GM13976 (cell line): ENCODE measurements around the gene CRYAB.

ENCODE experiments used
- DNase-seq: peaks from one replicate; pipeline ENCODE4 v3.0.0; 2012; ENCODE audit warnings: low spot score
- CTCF ChIP-seq: IDR thresholded peaks from 2 replicates; pipeline ENCODE4 v1.5.1; 2012; ENCODE audit warnings: borderline replicate concordance, mild to moderate bottlenecking; ENCODE audit not compliant: insufficient read depth; ENCODE audit errors: extremely low read depth, missing control alignments, control extremely low read depth
- in situ Hi-C: fragments of 300-500 bp; cut with MboI; formaldehyde crosslinking; loops from one replicate; pipeline ENCODE4 v1.12.0; 2022; ENCODE audit warnings: low sequenced_read_pairs, mixed read lengths, inconsistent platforms; ENCODE audit not compliant: unreplicated experiment

CRYAB gene

DNA sequence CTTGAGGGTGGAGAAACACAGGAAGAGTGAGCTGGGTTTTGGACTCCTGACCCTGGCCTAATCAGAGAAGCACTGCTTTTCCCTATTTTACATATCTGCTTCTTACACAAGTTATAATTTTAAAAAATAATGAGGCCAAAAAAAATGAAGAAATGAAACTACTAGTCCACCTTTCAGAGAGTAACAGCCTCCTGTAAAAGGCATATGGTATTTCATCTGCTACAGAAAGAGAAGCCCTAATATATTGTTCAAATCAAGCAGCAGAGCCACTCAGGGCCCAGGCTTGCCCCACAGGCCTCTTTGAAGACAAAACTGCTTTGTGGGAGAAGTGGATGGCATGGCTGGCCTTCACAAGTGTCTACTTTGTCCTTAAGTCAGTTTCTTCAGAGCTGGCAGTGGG lies 35.6 kb upstream of the CRYAB start:
- TF ChIP-seq CTCF, result no peak
- DNase-seq, result no peak
- in situ Hi-C loops, result no loop called here

- in situ Hi-C loops, result no loop called here
- no peak for DNase-seq
- no peak for TF ChIP-seq CTCF
Measured at GRCh38 chr11:111946499-111946898, 34.9 kb upstream of the CRYAB start.

DNA sequence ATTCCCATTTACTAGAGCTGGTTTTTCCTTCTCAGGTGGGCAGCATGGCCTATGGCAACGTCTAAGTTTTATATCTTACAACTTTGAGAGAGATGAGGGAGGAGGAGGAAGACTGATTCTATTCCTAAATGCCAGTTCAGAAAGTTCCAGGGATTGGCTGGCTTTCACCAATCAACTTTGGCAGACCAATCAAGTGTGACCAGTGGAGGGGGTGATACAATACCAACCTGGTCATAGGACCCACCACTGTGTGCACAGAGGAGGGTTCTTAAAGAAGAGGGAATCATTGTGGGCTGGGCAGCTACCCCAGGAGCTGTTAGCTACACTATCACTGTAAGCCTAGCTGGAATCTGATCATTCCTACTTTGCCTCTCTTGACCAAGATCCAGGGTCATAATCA lies 33.6 kb upstream of the CRYAB start:
- no peak for TF ChIP-seq CTCF
- in situ Hi-C loops, result no loop called here

DNA sequence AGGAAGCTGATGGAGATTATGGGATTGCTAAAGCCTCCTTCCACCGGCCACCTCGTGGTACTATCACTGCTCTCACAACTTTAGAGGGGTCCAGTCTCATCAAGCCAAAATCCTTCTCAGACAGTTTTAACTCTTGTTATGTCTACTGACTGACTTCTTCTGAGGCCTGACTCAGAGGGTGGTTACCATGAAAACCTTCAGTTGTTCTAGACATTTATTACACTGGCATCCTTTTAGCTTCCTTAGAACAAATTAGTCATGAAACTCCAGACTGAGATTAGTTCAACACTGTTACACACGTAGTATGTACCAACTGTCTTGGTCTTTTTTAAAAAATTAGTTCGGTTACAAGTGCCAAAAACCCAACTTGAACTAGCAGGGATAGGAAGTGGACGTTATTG lies 33.1 kb upstream of the CRYAB start:
- DNase-seq, result no peak
- in situ Hi-C loops, result no loop called here
- TF ChIP-seq CTCF, result no peak

More for the DNA sequence above, 33.6 kb upstream of the CRYAB start:
- DNase-seq, result no peak

- no peak for DNase-seq
- TF ChIP-seq CTCF, result no peak
- in situ Hi-C loops, result no loop called here
Measured at GRCh38 chr11:111944139-111944538, 32.6 kb upstream of the CRYAB start.

DNA sequence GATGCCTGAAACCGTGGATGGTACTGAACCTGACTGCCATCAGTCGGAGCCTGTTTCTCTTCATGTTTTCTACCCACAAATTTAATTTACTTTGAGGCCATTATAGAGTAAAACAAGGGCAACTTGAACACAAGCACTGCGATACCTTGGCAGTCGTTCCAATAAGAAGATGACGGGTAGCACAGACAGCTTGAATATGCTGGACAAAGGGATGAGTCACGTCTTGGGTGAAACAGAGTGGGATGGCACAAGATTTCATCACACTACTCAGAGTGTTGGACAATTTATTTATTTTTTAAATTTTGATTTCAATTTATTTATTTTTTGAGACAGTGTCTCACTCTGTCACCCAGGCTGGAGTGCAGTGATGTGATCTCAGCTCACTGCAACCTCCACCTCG lies 31.3 kb upstream of the CRYAB start:
- in situ Hi-C loops, result no loop called here
- no peak for TF ChIP-seq CTCF
- DNase-seq, result no peak

DNA sequence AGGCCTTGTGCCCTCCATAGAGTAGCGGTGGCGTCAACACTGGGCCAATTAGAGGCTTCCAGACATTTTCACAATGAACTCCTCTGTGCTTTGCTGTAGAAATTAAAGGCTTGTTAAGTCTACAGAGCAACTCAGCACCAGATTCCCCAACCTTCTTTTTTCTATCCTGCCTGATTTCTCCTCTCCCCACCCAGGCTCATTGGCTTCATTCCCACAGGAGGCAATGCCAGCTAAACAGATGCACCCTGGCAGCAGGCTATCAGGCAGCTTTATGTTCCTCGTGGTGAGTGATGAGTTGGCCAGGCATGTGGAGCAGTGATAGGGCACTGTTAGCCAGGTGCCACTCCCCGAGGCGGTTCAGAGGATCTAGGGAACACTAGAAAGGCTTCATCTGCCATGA lies 30.4 kb upstream of the CRYAB start:
- in situ Hi-C loops, result no loop called here
- DNase-seq, result no peak
- no peak for TF ChIP-seq CTCF
